Pancreas (tissue), 10 donors: ENCODE measurements around the gene ADK. TPM values are rescaled to one million over a fixed set of nuclear protein-coding genes. Genes with fewer than 3 reads are reported as not detected.

Experiments
- ATAC-seq, 4 donors: fragments of 200-7000 bp; cut with Tn5 transposase; one replicate each; pipeline versions ENCODE4 v1.8.0 to v1.9.1; 2020; ENCODE audit warnings: mild to moderate bottlenecking in 4 of 4, moderate library complexity in 4 of 4
- DNase-seq, 6 donors: peaks; one replicate each; pipeline ENCODE4 v3.0.0-alpha.2; 2020
- FAIRE-seq: peaks from 2 replicates; lab custom pipeline; 2012; peaks lifted over from hg19 to GRCh38; lab: Jason Lieb, UNC
- H3K27ac ChIP-seq, 4 donors: fragments of 200-600 bp; sonication (generic); 1 replicate in 3 of 4; 2 replicates in 1 of 4; pipeline versions ENCODE4 v1.5.0 to v1.8.0; 2020
- H3K27me3 ChIP-seq, 4 donors: fragments of 200-600 bp; one replicate each; pipeline ENCODE4 v1.8.0; 2021
- H3K36me3 ChIP-seq, 3 donors: fragments of 200-600 bp; sonication (generic) in 1 of 3; one replicate each; pipeline versions ENCODE4 v1.5.0 to v1.8.0; 2020 to 2021
- H3K4me1 ChIP-seq, 3 donors: fragments of 200-600 bp; one replicate each; pipeline ENCODE4 v1.8.0; 2021
- H3K4me3 ChIP-seq, 4 donors: fragments of 200-600 bp; sonication (generic) in 2 of 4; one replicate each; pipeline versions ENCODE4 v1.5.0 to v1.8.0; 2020 to 2021
- H3K9me3 ChIP-seq, 4 donors: fragments of 200-600 bp; one replicate each; pipeline ENCODE4 v1.8.0; 2021
- WGBS, 2 donors: extraction: QIAGEN DNeasy Blood & Tissue Kit; methylation state at CpG; one replicate each; pipeline ENCODE4 v1.1.7; 2013; 5-methylcytosine and 5-hydroxymethylcytosine counted together
- intact Hi-C, 3 donors: fragments of 100-400 bp; cut with DNase I; formaldehyde crosslinking; loops; one replicate each; pipeline versions ENCODE4 v1.11.1 to v1.14.2; 2022
- polyA plus RNA-seq, 2 donors: library from polyadenylated mRNA; stranded (reverse); fragments of 200-250 nt; gene quantifications; one replicate each; pipeline ENCODE4 v1.2.3, GENCODE V29; 2013
- total RNA-seq, 6 donors: library from RNA; stranded (reverse); fragmentation: NEBNext Ultra II Directional in 4 of 6; extraction: Animal tissue kit (Norgen Biotek cat#: 25700) in 4 of 6; gene quantifications; one replicate each; pipeline versions ENCODE4 v1.2.1 to v1.2.4, GENCODE V29; 2021 to 2023
- TF ChIP-seq, protein P1 (sequence below), 4 donors: fragments of 200-600 bp; sonication (generic) in 3 of 4; IDR thresholded peaks; one replicate each; pipeline versions ENCODE4 v1.5.0 to v1.8.0; 2021; ENCODE audit warnings: antibody characterized with exemption in 4 of 4
- donor health status: healthy with polysubstance abuse.
- donor health status: DM: no; HTN: no; CAD: no; lungs with moderate emphysema.
- donor health status: DM: no; HTN: no; CAD: no.
- donor health status: control.
- donor health status: control.
- donor health status: Bipolar disorder and iron deficiency.
- donor health status: DM: yes; HTN: yes; CAD: no.
- donor health status: DM: no; HTN: no; CAD: no.
- donor health status: DM: no; HTN: no; CAD: no.
- donor health status: DM: yes; HTN: yes; CAD: no.

The ADK gene
- total and polyA plus RNA-seq, 8 donors, result 6.5 to 17.3 (median 13.4) TPM

DNA sequence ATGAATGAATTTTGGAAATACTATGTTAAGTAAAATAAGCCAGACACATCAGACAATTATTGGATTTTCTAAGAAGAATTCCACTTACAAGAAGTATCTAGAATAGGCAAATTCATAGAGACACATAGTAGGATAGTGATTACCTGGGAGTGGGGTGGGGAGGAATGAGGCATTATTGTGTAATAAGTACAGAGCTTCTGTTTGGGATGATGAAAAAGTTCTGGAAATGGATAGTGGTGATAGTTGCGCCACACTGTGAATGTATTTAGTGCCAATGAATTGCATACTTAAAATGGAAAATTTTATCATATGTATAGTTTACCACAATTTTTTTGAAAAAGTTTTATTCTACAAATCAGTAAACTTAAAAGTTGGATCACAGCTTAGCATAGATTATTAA lies 378.2 kb downstream of the ADK start:
- TF ChIP-seq, protein P1, sequence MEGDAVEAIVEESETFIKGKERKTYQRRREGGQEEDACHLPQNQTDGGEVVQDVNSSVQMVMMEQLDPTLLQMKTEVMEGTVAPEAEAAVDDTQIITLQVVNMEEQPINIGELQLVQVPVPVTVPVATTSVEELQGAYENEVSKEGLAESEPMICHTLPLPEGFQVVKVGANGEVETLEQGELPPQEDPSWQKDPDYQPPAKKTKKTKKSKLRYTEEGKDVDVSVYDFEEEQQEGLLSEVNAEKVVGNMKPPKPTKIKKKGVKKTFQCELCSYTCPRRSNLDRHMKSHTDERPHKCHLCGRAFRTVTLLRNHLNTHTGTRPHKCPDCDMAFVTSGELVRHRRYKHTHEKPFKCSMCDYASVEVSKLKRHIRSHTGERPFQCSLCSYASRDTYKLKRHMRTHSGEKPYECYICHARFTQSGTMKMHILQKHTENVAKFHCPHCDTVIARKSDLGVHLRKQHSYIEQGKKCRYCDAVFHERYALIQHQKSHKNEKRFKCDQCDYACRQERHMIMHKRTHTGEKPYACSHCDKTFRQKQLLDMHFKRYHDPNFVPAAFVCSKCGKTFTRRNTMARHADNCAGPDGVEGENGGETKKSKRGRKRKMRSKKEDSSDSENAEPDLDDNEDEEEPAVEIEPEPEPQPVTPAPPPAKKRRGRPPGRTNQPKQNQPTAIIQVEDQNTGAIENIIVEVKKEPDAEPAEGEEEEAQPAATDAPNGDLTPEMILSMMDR (IDR thresholded peaks at IDR 0.05), result no peak
- no peak overlapping the region for H3K27ac ChIP-seq
- peaks cover 0 to 4% (median 0%) of the 10 kb centered on the region in 3 donors for H3K4me1 ChIP-seq
- H3K36me3 ChIP-seq, result no peaks in the 10 kb centered on the region
- intact Hi-C loops, result no loop called here
- H3K27me3 ChIP-seq, result no peaks in the 10 kb centered on the region
- no peaks in the 10 kb centered on the region for H3K9me3 ChIP-seq
- ATAC-seq, result no peak
- DNase-seq, result no peak
- WGBS, 2 donors, result 97 to 100% methylated on average over 1 of the region's 1 CpG
- FAIRE-seq, result no peak
- no peak overlapping the region for H3K4me3 ChIP-seq

DNA sequence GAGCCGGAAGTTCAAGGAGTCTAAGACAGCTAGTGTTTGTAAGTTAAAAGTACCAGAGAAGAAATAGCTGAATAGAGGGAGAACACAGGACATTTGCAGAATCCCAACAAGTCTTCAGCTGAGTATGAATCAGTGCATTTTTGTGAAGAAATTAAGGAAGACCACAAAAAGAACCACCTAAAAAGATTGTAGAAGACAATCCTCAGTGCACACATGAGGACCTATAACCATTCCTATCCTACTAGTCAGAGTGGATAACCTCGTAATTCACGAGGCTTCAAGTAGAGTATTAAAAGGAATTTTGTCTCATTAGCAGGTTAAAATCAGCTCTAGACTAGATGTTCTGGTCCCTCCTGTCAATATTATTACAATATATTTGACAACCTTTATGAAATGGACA lies 380.0 kb downstream of the ADK start:
- WGBS, 2 donors, result 94 to 96% methylated on average over 3 of the region's 3 CpGs
- TF ChIP-seq, protein P1 (IDR thresholded peaks at IDR 0.05), result no peak
- intact Hi-C loops, result no loop called here
- Histone ChIP-seq H3K4me1 (peaks cover 0 to 4% (median 0%) of the 10 kb centered on the region in 3 donors), H3K36me3 (no peaks in the 10 kb centered on the region), H3K27me3 (no peaks in the 10 kb centered on the region), H3K27ac (no peak overlapping the region), H3K4me3 (no peak overlapping the region), H3K9me3 (no peaks in the 10 kb centered on the region)
- ATAC-seq (no peak), FAIRE-seq (no peak), DNase-seq (no peak)

DNA sequence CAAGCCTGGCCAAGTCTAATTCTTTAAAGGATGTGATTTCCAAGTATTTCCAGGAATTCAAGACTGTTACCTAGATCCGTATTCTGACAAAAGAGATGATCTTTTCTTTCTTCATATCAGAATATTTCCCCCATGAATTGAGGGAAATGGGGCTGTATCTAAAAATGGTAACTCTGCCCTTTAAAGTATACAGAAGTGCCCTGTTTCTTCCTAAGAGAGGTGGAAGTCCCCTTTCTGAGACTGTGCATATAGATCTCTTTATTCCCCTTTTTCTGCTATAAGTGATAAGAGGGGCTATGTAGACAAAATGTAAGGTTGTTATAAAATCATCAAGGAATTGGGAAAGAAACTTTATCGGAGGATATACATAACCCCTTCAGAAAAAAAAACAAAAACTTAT lies 388.3 kb downstream of the ADK start:
- TF ChIP-seq, protein P1 (IDR thresholded peaks at IDR 0.05), result no peak
- intact Hi-C loops, result no loop called here
- no peaks in the 10 kb centered on the region for H3K27me3 ChIP-seq
- no peak overlapping the region for H3K4me3 ChIP-seq
- ATAC-seq (no peak), FAIRE-seq (no peak), DNase-seq (no peak)
- H3K27ac ChIP-seq, result no peak overlapping the region
- H3K36me3 ChIP-seq, result no peaks in the 10 kb centered on the region
- WGBS, 2 donors, result 95 to 97% methylated on average over 2 of the region's 2 CpGs
- no peaks in the 10 kb centered on the region for H3K4me1 ChIP-seq
- H3K9me3 ChIP-seq, result no peaks in the 10 kb centered on the region

DNA sequence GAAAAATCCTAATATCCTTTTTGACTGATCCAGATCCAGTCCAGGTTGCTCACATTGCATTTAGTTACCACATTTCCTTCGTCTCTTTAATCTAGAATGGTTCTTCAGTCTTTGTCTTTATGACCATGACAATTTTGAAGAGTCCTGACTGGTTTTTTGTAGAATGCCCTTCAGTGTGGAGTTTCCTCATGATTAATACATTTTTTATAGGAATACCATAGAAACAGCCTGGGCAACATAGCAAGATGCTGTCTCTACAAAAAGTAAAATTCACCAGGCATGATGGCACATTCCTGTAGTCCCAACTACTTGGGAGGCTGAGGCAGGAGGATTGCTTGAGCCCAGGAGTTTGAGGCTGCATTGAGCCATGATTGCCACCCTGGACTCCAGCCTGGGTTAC lies 390.4 kb downstream of the ADK start:
- WGBS, 2 donors, result 100% methylated on average over 1 of the region's 1 CpG
- Histone ChIP-seq H3K9me3 (no peaks in the 10 kb centered on the region), H3K4me3 (no peak overlapping the region), H3K4me1 (no peaks in the 10 kb centered on the region), H3K27ac (no peak overlapping the region), H3K27me3 (no peaks in the 10 kb centered on the region), H3K36me3 (no peaks in the 10 kb centered on the region)
- DNase-seq (no peak), FAIRE-seq (no peak), ATAC-seq (no peak)
- TF ChIP-seq, protein P1 (IDR thresholded peaks at IDR 0.05), result no peak
- intact Hi-C loops, result no loop called here

DNA sequence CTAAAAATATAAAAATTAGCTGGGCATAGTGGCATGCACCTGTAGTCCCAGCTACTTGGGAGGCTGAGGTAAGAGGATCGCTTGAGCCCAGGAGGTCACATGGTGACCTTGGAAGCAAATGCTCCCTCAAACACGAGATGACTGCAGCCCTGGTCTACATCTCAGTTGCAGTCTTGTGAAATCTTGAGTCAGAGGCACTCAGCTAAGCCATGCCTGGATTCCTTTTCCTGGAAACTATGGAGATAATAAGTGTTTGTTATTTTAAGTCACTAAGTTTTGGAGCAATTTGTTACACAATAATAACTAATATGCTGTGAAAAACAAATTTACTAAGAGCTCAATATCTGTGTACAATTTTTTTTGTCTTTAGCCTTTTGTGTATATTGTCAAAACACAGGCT lies 391.1 kb downstream of the ADK start:
- no peaks in the 10 kb centered on the region for H3K27me3 ChIP-seq
- no peaks in the 10 kb centered on the region for H3K36me3 ChIP-seq
- H3K4me1 ChIP-seq, result no peaks in the 10 kb centered on the region
- TF ChIP-seq, protein P1 (IDR thresholded peaks at IDR 0.05), result no peak
- FAIRE-seq, result no peak
- H3K4me3 ChIP-seq, result no peak overlapping the region
- intact Hi-C loops, result no loop called here
- H3K27ac ChIP-seq, result no peak overlapping the region
- peak in 3 of 4 donors; percentile 14 to 58 (median 30) for ATAC-seq
- DNase-seq, result no peak
- H3K9me3 ChIP-seq, result no peaks in the 10 kb centered on the region
- 64 to 67% methylated on average over 2 of the region's 2 CpGs for WGBS, 2 donors
